OCI-LY1 (cell line): ENCODE data around the gene DUSP1.

ENCODE experiments used
- EZH2 ChIP-seq: fragments of 200-600 bp; sonication (generic), shearing (Covaris generic); IDR thresholded peaks from 2 replicates; pipeline ENCODE4 v1.8.0; 2017; ENCODE audit warnings: borderline replicate concordance, mixed run types, mild to moderate bottlenecking, antibody characterized with exemption, low read length, moderate library complexity, mixed read lengths
- TF ChIP-seq, protein P1 (sequence below): fragments of 200-600 bp; sonication (generic), shearing (Covaris generic); IDR thresholded peaks from 2 replicates; pipeline ENCODE4 v1.5.1; 2017; ENCODE audit warnings: mild to moderate bottlenecking, antibody characterized with exemption, low read length, moderate library complexity, mixed read lengths

DNA sequence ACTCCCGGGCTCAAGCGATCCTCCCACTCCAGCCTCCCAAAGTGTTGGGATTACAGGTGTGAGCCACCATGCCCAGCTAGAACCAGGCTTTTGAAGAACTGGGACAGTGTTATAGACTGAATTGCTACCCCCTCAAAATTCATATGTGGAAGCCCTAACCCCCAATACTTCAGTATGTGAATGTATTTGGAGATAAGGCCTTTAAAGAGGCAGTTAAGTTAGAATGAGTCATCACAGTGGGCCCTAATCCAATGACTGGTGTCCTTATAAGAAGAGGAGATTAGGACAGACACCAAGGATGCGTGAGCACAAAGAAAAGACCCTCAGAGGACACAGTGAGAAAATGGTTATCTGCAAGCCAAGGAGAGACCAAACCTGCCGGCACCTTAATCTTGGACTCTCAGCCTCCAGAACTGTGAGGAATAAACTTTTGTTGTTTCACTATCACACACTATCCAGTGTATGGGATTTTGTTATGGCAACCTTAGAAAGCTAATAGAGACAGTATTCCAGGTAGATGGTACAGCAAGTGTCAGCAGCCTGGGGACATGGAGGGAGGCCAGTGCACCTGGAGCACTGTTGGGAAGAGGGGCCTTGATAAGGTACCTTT lies 31.7 kb upstream of the DUSP1 start:
- TF ChIP-seq, protein P1, sequence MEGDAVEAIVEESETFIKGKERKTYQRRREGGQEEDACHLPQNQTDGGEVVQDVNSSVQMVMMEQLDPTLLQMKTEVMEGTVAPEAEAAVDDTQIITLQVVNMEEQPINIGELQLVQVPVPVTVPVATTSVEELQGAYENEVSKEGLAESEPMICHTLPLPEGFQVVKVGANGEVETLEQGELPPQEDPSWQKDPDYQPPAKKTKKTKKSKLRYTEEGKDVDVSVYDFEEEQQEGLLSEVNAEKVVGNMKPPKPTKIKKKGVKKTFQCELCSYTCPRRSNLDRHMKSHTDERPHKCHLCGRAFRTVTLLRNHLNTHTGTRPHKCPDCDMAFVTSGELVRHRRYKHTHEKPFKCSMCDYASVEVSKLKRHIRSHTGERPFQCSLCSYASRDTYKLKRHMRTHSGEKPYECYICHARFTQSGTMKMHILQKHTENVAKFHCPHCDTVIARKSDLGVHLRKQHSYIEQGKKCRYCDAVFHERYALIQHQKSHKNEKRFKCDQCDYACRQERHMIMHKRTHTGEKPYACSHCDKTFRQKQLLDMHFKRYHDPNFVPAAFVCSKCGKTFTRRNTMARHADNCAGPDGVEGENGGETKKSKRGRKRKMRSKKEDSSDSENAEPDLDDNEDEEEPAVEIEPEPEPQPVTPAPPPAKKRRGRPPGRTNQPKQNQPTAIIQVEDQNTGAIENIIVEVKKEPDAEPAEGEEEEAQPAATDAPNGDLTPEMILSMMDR: no peak
- TF ChIP-seq EZH2: no peak
